Measurements from ENCODE around the gene MYO1B.

MYO1B gene

GRCh38 chr2:191245046-191245868 is at the start of gene MYO1B:
MYO1B (plus strand) TSS chr2:191245404; CDS start chr2:191276896, 31,492 bp downstream.
- DNase-seq (ENCODE audit: low read depth in 3 of 3, low spot score in 1 of 3) = peak in 2 of 3 donors; percentile 7 to 41

DNA sequence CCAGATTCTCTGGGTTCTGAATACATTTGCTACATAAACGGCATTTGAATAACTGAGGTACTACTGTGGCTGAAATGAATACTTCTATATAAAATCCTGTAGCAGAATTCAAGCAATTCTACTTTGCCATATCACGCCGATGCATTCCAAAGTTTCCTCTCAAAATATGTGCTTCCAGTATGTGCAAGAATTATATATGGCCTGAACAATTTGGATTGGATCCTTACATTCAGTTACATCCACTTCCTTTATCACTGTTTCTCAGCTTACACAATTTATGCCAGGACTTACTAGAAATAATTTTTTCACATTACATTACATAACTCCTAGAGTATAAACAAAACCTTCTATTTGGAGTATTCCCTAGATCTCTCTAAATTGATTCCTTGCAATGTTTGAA is 48.1 kb upstream of the MYO1B start:
- DNase-seq (ENCODE audit: low read depth in 3 of 3, low spot score in 1 of 3) = no peak

GRCh38 chr2:191198271-191198670 is 46.9 kb upstream of the MYO1B start:
- no peak for DNase-seq (ENCODE audit: low read depth in 3 of 3, low spot score in 1 of 3)

DNA sequence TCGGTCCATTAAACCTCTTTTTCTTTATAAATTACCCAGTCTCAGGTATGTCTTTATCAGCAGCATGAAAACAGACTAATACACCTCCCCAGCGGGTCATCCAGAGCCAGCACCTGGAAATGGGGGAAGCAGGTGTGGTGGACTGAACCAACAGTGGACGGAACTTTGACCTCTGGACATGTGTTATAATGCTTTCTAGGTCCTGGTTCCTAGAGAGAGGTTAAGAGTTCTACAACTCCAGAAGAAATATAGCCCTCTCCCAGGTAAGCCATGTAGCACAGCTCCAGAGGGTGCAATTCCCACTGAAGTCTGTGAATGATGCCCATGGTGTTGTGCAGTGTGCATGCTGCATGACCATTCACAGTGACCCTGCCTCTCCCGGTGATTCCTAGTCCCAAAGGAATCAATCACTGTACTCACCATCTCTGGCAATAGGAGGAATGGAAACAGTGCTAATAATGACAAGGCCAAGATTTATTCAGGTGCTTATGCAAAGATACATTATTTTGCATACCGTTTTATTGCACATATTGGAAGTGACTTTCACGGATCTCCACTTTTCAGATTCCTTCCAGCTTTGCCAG is 45.2 kb upstream of the MYO1B start:
- no peak for DNase-seq (ENCODE audit: low read depth in 3 of 3, low spot score in 1 of 3)

DNA sequence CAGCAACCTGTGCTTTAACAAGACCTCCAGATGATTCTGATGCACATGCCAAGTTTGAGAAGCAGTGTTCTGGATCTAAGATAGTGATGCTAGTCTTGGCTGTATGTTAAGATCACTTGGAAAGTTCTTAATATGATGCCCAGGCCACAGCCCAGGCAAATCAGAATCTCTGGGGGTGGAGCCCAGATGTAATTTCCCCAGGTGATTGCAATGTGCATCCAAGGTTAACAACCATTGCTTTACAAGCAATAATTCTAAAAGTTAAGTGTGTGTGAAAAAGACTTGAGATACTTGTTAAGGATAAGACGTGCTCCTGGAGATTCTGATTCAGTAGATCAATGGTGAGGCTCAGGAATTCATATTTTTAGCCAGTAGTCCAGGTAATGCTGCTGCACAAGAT is 44.3 kb upstream of the MYO1B start:
- DNase-seq (ENCODE audit: low read depth in 3 of 3, low spot score in 1 of 3) = no peak

DNA sequence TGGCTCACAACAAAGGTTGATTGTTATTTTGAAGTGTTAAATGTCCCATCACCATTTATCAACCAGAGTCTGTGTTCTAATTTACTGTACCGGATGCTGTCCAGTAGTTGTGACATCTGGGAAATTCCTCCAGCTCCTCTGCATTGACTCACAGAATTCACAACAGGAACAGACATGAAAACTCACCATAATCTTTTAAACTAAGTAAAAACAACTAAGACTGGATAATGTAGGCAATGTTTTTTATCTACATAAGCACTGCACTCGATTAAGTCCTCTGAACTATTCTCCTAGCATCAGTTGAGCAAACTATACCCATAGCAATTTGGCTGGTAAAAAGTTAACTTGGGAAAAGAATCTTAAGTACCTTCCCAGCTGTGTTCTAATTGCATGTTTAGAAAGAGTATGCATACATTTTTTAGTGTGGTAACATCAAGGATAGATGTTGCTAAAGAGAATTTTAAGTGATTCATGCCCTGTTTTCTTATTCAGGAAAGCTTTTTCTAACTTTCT is 42.9 kb upstream of the MYO1B start:
- DNase-seq (ENCODE audit: low read depth in 3 of 3, low spot score in 1 of 3) = no peak

- no peak for DNase-seq (ENCODE audit: low read depth in 3 of 3, low spot score in 1 of 3)
These were observed 42.3 kb upstream of the MYO1B start for GRCh38 chr2:191202881-191203397.

- no peak for DNase-seq (ENCODE audit: low read depth in 3 of 3, low spot score in 1 of 3)
These were observed 40.8 kb upstream of the MYO1B start for GRCh38 chr2:191204433-191204832.

DNA sequence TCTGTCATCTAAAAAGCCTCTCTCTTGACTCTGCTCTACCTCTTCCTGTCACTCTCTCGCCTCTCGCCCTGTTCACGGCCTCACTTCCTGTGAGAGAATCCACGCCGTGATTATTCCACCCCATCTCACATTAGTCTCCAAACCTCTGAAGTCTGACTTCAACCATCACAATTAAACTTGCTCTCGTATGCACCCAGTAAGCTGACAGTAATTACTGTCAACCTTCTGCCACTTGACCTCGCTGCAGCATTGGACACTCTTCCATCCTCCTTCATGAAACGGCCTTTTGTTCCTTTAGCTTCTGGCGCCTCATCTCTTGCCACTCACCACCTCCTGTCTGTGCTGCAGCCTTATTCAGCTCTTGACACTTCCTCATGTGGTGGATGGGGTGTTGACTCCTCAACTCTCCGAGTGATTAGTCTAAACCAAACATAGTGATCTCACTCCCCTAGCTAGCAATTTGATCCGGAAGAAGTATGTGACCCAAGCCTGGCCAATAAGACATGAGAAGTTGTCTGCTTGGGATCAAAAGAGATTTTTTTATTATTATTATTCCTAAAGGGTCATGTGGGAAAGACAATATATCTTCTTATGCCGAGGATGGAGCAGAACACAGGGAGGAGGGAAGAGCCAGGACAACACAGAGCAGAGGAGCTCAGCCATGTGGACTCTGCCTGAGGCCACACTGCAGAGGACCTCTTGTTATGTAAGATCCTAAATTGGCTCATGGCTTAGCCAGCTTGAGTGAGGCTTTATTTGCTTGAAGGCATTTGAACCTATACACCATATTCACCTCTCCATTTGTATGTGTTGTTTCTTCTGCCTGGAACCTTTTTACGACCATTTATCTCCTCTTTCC is 38.4 kb upstream of the MYO1B start:
- no peak for DNase-seq (ENCODE audit: low read depth in 3 of 3, low spot score in 1 of 3)

DNA sequence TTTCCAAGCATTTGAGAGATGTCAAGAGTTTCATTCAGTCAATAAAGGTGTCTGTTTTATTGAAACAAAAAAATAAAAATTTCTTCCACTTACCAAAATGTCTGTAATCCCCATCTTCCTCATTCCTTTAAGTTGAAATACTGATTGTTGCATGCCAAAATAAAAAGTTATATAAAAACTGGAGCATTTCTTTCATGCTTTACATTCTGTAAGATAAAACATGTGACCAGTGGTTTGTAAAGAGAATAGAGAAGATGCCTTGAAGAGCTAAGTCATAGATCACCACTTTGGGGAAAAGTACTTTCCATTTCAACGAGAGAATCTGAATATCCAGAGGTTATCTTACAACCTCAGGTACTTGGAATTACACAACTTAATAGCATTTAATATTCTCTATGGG is 35.9 kb upstream of the MYO1B start:
- DNase-seq (ENCODE audit: low read depth in 3 of 3, low spot score in 1 of 3) = no peak

- no peak for DNase-seq (ENCODE audit: low read depth in 3 of 3, low spot score in 1 of 3)
These were observed 33.1 kb upstream of the MYO1B start for GRCh38 chr2:191212119-191212518.

GRCh38 chr2:191213333-191213732 is 31.9 kb upstream of the MYO1B start:
- DNase-seq (ENCODE audit: low read depth in 3 of 3, low spot score in 1 of 3) = no peak

DNA sequence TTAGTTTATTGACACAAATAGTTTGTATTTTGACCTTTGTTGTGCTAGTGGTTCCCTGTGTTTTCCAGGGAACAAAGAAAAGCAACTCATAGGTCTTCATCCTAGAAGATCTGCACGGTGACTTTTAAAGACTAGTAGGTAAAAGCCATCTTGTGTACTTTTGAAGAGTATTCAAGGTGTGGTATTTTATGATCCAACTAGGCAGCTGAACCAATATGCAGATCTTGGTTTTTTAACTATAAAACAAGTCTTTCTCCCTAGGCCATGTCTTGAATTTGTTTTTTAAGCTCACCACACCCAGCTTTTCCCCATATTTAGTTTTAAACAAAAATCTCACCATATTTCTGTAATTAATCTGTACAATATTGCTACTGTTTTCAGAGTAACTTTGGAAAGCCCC is 30.0 kb upstream of the MYO1B start:
- DNase-seq (ENCODE audit: low read depth in 3 of 3, low spot score in 1 of 3) = no peak

DNA sequence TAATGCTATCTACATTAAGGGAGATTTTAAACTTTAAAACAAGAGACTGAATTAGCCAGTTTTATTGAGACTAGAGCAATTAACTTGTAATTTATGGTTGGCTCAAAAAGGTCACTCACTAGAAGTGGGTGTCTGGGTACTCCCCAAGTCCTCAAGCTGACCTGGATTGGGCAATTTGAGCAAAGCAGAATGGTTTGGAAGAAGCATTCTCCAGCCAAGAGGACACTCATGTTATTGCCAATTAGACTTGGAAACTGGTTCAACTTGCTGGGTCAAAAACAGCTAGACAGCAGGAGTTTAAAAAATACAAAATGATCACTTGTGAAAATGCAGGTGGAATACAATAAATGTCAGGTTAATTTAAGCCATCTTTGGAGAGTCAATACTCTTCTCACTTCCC is 29.5 kb upstream of the MYO1B start:
- DNase-seq (ENCODE audit: low read depth in 3 of 3, low spot score in 1 of 3) = no peak

GRCh38 chr2:191217580-191217979 is 27.6 kb upstream of the MYO1B start:
- DNase-seq (ENCODE audit: low read depth in 3 of 3, low spot score in 1 of 3) = no peak

GRCh38 chr2:191218292-191218898 is 26.8 kb upstream of the MYO1B start:
- no peak for DNase-seq (ENCODE audit: low read depth in 3 of 3, low spot score in 1 of 3)

DNA sequence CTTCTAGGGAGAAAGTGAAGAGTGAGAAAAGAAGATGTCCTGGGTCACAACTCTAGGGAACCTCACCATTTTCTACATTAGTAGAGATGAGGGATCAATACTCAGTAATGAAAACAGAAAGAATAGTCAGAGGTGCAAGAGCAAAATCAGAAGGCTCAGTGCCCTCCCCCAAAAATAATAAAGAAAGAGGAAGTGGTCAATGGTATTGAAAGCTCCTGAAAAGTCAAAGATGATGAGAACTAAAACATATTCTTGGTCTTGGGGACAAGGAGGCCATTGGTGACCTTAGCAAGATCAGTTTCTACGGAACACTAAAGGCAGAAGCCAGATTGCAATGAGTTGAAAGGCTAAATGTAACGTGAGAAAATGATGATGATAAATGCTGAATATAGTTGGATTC is 24.5 kb upstream of the MYO1B start:
- no peak for DNase-seq (ENCODE audit: low read depth in 3 of 3, low spot score in 1 of 3)

GRCh38 chr2:191221666-191222065 is 23.5 kb upstream of the MYO1B start:
- no peak for DNase-seq (ENCODE audit: low read depth in 3 of 3, low spot score in 1 of 3)

GRCh38 chr2:191222507-191222906 is 22.7 kb upstream of the MYO1B start:
- DNase-seq (ENCODE audit: low read depth in 3 of 3, low spot score in 1 of 3) = no peak

DNA sequence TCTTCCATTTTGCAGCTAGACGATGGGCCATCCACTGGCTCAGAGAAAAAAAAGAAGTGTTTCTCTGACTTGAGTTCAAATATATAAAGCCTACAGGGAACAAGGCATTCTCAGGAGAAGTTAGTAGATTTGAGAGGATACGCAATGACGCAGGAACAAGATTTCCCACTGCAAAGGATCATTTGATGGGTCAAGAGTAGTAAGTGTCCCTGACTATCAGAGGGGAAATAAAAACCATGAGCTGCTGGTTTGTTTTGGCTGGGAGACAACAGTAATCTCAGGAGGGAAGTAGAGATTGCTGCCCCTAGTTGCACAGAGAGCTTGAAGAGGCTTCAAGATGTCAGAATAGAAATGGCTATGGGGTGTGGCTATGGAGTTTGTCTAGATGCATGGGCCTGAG is 22.3 kb upstream of the MYO1B start:
- no peak for DNase-seq (ENCODE audit: low read depth in 3 of 3, low spot score in 1 of 3)

DNA sequence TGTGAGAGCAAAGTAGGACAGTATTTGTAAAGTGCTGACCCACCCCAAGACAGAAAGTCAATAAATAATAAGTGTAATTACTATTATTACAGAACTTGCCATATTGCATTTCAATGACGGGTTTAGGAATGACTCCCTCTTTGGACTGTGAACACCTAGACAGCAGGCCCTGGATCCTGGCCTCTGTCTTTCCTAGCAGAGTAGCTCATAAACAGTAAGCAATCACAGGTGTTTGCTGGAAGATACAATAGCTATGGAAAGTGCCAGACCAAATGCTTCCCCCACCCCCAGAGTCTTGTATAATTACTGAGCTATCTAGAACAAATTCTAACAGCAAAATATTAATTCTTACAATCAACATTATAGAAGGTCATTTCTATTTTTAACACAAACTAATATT is 20.1 kb upstream of the MYO1B start:
- no peak for DNase-seq (ENCODE audit: low read depth in 3 of 3, low spot score in 1 of 3)
